B cell (primary cell): ENCODE results near the gene LZTR1. TPM values are rescaled to one million over a fixed set of nuclear protein-coding genes. Genes with fewer than 3 reads are reported as not detected.

ENCODE experiments used
- ATAC-seq: fragments of 200-7000 bp; cut with Tn5 transposase; one replicate; pipeline ENCODE4 v1.10.0; 2021; ENCODE audit warnings: low read depth, mild to moderate bottlenecking, moderate number of reproducible peaks, moderate library complexity
- CTCF ChIA-PET: fragments of 350-600 bp; sonication (Branson Sonifier 250); formaldehyde crosslinking; loops from one replicate; lab custom pipeline; 2021; ENCODE audit warnings: antibody characterized with exemption, inconsistent platforms; lab: Charles Lee
- POLR2A ChIA-PET: fragments of 350-600 bp; sonication (Branson Sonifier 250); formaldehyde crosslinking; loops from one replicate; lab custom pipeline; 2021; ENCODE audit warnings: antibody characterized with exemption; lab: Charles Lee
- DNase-seq: peaks from one replicate; pipeline ENCODE4 v3.0.0; 2013
- H2AFZ ChIP-seq: 2 replicates; pipeline ENCODE4 v1.6.1; 2012; ENCODE audit warnings: mild to moderate bottlenecking, low read depth, low read length; ENCODE audit not compliant: insufficient read depth, poor library complexity, severe bottlenecking
- H3K27ac ChIP-seq, 2 donors: 1 replicate in 1 of 2; 2 replicates in 1 of 2; pipeline ENCODE4 v1.5.1; 2012 to 2013; ENCODE audit warnings: low read length in 2 of 2, mild to moderate bottlenecking in 2 of 2, moderate library complexity in 1 of 2
- H3K27me3 ChIP-seq, 4 experiments: fragments of 200-600 bp in 1 of 4; sonication (generic) in 1 of 4; replicated peaks in 1 of 4; 1 replicate in 2 of 4; 2 replicates in 2 of 4; pipeline versions ENCODE4 v1.6.1 to v1.7.0; 2013 to 2016; ENCODE audit warnings: low read length in 3 of 4, mild to moderate bottlenecking in 2 of 4, mixed read lengths in 1 of 4, moderate library complexity in 1 of 4; ENCODE audit not compliant: insufficient read depth in 4 of 4, control insufficient read depth in 3 of 4; ENCODE audit errors: control extremely low read depth in 1 of 4
- H3K36me3 ChIP-seq, 2 experiments: replicated peaks in 1 of 2; 1 replicate in 1 of 2; 2 replicates in 1 of 2; pipeline versions ENCODE4 v1.6.1 to v1.7.1; 2013; ENCODE audit warnings: low read length in 1 of 2; ENCODE audit not compliant: insufficient read depth in 2 of 2, control insufficient read depth in 1 of 2; ENCODE audit errors: control extremely low read depth in 1 of 2, extremely low read depth in 1 of 2
- H3K4me1 ChIP-seq, 2 donors: fragments of 200-600 bp in 1 of 2; sonication (generic) in 1 of 2; 1 replicate in 1 of 2; 2 replicates in 1 of 2; pipeline versions ENCODE4 v1.5.1 to v1.6.1; 2013 to 2017; ENCODE audit warnings: low read length in 2 of 2; ENCODE audit not compliant: control insufficient read depth in 2 of 2, insufficient read depth in 2 of 2
- H3K4me2 ChIP-seq: replicated peaks from 2 replicates; pipeline ENCODE3; 2012; ENCODE audit warnings: mild to moderate bottlenecking, low read depth, low read length; ENCODE audit not compliant: poor library complexity, severe bottlenecking
- H3K4me3 ChIP-seq, 5 experiments: fragments of 200-600 bp in 1 of 5; sonication (generic) in 1 of 5; 1 replicate in 3 of 5; 2 replicates in 2 of 5; pipeline versions ENCODE4 v1.5.1 to v1.7.0; 2011 to 2016; ENCODE audit warnings: low read length in 4 of 5, mild to moderate bottlenecking in 4 of 5, low read depth in 2 of 5, control low read depth in 1 of 5, moderate library complexity in 1 of 5; ENCODE audit not compliant: insufficient read depth in 1 of 5; ENCODE audit errors: control extremely low read depth in 1 of 5, extremely low read depth in 1 of 5
- H3K79me2 ChIP-seq: fragments of 200-600 bp; sonication (generic); one replicate; pipeline ENCODE4 v1.6.0; 2016; ENCODE audit warnings: low read length; ENCODE audit not compliant: control insufficient read depth, insufficient read depth
- H3K9ac ChIP-seq: fragments of 200-600 bp; sonication (generic); 2 replicates; pipeline ENCODE4 v1.6.1; 2017; ENCODE audit warnings: mild to moderate bottlenecking, low read length, moderate library complexity
- H3K9me3 ChIP-seq, 3 donors: one replicate each; pipeline versions ENCODE4 v1.6.1 to v1.7.1; 2013; ENCODE audit warnings: low read length in 2 of 3; ENCODE audit not compliant: control insufficient read depth in 2 of 3, insufficient read depth in 1 of 3; ENCODE audit errors: control extremely low read depth in 1 of 3
- H4K20me1 ChIP-seq: 2 replicates; pipeline ENCODE4 v1.6.0; 2012; ENCODE audit warnings: mild to moderate bottlenecking, low read length; ENCODE audit not compliant: insufficient read depth, control insufficient read depth, poor library complexity, severe bottlenecking
- H3K27ac Mint-ChIP-seq: one replicate; pipeline ENCODE4 v1.8.0; 2021; ENCODE audit warnings: mixed read lengths
- H3K27me3 Mint-ChIP-seq: one replicate; pipeline ENCODE4 v1.8.0; 2021; ENCODE audit warnings: mixed read lengths
- H3K4me1 Mint-ChIP-seq: one replicate; pipeline ENCODE4 v1.8.0; 2021; ENCODE audit warnings: mixed read lengths
- H3K4me3 Mint-ChIP-seq: one replicate; pipeline ENCODE4 v1.8.0; 2021; ENCODE audit warnings: mixed read lengths
- H3K9me3 Mint-ChIP-seq: one replicate; pipeline ENCODE4 v1.8.0; 2022; ENCODE audit warnings: mixed read lengths; ENCODE audit not compliant: insufficient read depth
- CTCF ChIP-seq: fragments of 200-600 bp; IDR thresholded peaks from one replicate; pipeline ENCODE4 v1.8.0; 2022; ENCODE audit warnings: antibody characterized with exemption, mild to moderate bottlenecking
- EZH2 ChIP-seq: IDR thresholded peaks from 2 replicates; pipeline ENCODE4 v1.6.1; 2012; ENCODE audit warnings: borderline replicate concordance, low read depth, mild to moderate bottlenecking, moderate library complexity, low read length; ENCODE audit not compliant: insufficient read depth, poor library complexity, severe bottlenecking
- WGBS: methylation state at CpG from one replicate; pipeline ENCODE4 v1.1.5; 2013; ENCODE audit warnings: missing lambda C conversion rate; ENCODE audit not compliant: insufficient coverage; 5-methylcytosine and 5-hydroxymethylcytosine counted together
- intact Hi-C: fragments of 100-400 bp; cut with micrococcal nuclease; formaldehyde crosslinking; loops from one replicate; pipeline ENCODE4 v1.10.0; 2022
- polyA plus RNA-seq: library from polyadenylated mRNA; depleted of rRNA; stranded (reverse); fragments of >200 nt; gene quantifications from 2 replicates; pipeline ENCODE4 v1.2.3, GENCODE V29; 2012
- total RNA-seq, 2 donors: library from RNA; stranded (reverse); fragments of 120-200 nt in 1 of 2; gene quantifications; 1 replicate in 1 of 2; 2 replicates in 1 of 2; pipeline versions ENCODE4 v1.2.3 to v1.2.4, GENCODE V29; 2013 to 2022

The LZTR1 gene
- total and polyA plus RNA-seq, 2 donors (not counting 1 experiment from before 2014, with no cell fraction given), result 75.7 to 94.8 TPM

DNA sequence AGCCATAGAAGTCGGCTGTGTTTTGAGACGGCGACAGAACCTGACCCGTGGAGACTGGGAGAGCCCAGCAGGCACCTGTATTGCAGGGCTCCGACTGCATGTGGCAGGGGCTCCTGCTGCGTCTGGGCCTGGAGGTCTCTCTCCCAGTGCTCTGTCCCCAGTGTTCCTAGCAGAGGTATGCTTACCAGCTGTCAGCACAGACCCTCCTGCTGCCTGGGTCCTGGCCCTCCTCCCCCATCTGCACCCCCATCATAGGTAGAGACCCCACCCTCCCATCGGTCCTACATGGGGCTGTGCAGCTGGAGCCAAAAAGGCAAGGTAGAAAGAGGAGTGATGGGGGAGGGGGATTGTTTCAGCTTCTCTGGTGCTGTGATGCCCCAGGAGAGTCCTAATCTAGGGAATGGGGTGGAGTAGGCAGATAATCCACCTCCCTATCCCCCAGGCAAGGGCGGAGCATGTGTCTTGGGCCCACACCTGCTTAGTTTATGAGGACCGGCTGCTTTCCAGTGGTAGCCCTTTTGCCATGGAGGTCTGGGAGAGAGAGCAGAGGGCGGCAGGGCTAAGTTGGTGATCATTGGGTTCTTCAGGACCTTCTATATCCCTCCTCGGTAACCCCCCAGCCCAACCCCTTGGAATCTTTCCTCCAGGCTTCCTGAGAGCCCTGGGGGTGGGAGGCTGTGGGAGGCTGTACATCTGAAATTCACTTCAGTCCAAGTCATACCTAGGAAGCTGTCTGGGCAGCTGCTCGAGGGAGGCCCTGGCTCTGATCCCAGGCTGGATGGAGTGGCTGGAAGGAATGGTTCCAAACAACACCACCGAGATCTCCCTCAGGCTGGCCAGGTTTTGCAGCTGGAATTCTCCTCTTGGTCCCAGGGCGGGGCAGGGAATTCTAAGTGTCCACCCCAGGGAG is 44.9 kb downstream of the LZTR1 start:
- H3K79me2 ChIP-seq, result no peaks in the 10 kb centered on the region
- DNase-seq (no peak), ATAC-seq (no peak)
- peaks cover 27% of the 10 kb centered on the region for H3K27me3 Mint-ChIP-seq
- H3K4me2 ChIP-seq, result no peak overlapping the region
- peaks cover 0 to 18% (median 4%) of the 10 kb centered on the region in 4 experiments for H3K27me3 ChIP-seq
- H3K4me1 ChIP-seq, result peaks cover 1 to 3% of the 10 kb centered on the region in 2 donors
- intact Hi-C loops, result no loop called here
- CTCF ChIA-PET, result no interaction called here
- no peak overlapping the region for H3K4me3 ChIP-seq
- TF ChIP-seq CTCF (no peak), EZH2 (no peak)
- 87% methylated on average over 9 of the region's 14 CpGs for WGBS
- H3K4me1 Mint-ChIP-seq, result peaks cover 5% of the 10 kb centered on the region
- no peaks in the 10 kb centered on the region for H3K36me3 ChIP-seq
- H3K27ac Mint-ChIP-seq, result no peak overlapping the region
- H3K9ac ChIP-seq, result no peak overlapping the region
- no peaks in the 10 kb centered on the region for H3K9me3 Mint-ChIP-seq
- no peaks in the 10 kb centered on the region for H3K9me3 ChIP-seq
- no peaks in the 10 kb centered on the region for H4K20me1 ChIP-seq
- H2AFZ ChIP-seq, result no peak overlapping the region
- no peak overlapping the region for H3K27ac ChIP-seq
- H3K4me3 Mint-ChIP-seq, result no peak overlapping the region
- POLR2A ChIA-PET, result interaction anchor here (0.6 kb wide), 1 partner anchor 916 kb away, joined by 9 read pairs; no protein-coding TSS in a partner anchor
